GM19328 (cell line): ENCODE measurements around the gene TBC1D13.
"Not testable (repeated sequence)": the region's sequence is repeated elsewhere in the genome, so short reads cannot be mapped to it uniquely, and the experiment has no call there.

ENCODE experiments used
- ATAC-seq: cut with Tn5 transposase; IDR thresholded peaks from one replicate; pipeline ENCODE4 v1.9.1; 2021; ENCODE audit warnings: mild to moderate bottlenecking, moderate library complexity; ENCODE audit not compliant: unreplicated experiment

TBC1D13 gene

GRCh38 chr9:128781187-128782070 is 5.6 kb upstream of the TBC1D13 start:
- no peak for ATAC-seq

DNA sequence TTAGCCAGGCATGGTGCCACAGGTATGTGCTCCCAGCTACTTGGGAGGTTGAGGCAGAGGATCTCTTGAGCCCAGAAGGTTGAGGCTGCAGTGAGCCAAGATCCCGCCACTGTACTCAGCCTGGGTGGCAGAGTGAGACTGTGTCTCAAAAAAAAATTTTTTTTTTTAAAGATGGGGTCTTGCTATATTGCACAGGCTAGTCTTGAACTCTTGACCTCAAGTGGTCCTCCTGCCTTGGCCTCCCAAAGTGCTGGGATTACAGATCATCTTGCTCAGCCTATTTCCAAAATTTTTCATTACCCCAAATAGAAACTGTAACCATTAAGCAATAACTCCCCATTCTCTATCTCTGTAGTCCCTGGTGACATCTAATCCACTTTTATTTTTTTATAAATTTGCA is 4.4 kb upstream of the TBC1D13 start:
- ATAC-seq = no peak

- no peak for ATAC-seq
Observed at GRCh38 chr9:128785427-128785826, 1.6 kb upstream of the TBC1D13 start.

- ATAC-seq = no peak
Observed at GRCh38 chr9:128787659-128788058, 606 bp downstream of the TBC1D13 start.

- no peak for ATAC-seq
Observed at GRCh38 chr9:128788445-128788844, 1.4 kb downstream of the TBC1D13 start.

DNA sequence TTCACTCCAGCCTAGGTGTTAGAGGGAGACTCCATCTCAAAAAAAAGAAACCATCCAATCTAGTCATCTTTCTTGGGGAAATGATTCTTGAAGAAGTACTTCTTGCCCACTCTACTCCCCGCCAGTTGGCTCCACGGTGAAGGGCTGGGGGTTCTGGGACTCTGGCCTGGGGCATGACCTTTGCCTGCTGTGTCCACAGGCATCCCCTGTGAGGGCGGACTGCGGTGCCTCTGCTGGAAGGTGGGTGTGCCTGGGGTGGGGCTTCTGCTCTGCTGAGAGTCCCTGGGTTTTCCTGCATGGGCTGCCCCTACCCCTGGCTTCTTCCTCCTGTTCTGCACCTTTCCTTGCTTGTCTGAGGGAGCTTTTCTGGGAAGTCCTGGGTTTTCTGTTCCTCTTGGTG is 3.5 kb downstream of the TBC1D13 start:
- no peak for ATAC-seq

- ATAC-seq = no peak
Observed at GRCh38 chr9:128792134-128792533, 5.1 kb downstream of the TBC1D13 start.

DNA sequence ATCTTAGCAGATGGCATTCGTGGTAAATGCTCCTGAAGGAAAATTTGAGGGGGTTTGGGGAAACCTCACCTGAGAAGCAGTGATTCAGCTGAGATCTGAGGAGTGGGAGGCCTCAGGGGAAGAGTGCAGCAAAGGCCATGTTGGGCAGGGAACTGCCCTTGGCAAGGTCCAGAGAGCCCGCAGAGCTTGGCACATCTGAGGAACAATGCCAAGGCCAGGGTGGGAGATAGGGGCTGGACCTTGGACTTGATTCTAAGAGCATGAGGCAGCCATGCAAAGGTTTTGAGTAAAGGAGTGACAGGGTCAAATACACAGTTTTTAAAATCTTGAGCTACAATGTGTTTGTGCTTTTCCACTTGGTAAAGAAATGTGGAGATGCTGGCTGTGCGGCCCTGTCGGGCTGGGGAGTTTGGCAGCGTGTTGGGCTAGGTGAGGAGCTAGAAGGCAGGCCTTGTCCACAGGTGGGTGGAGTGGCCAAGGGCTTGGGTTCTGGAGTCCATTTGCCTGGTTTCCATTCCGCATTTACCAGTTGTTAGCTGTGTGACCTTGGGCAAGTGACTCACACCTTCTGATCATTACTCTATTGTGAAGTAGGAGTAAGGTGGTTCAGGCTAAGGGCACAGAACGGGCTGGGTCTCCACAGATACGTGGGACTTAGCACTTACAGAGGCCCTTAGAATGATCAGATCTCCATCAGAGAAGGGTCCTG is 6.1 kb downstream of the TBC1D13 start:
- ATAC-seq = no peak

DNA sequence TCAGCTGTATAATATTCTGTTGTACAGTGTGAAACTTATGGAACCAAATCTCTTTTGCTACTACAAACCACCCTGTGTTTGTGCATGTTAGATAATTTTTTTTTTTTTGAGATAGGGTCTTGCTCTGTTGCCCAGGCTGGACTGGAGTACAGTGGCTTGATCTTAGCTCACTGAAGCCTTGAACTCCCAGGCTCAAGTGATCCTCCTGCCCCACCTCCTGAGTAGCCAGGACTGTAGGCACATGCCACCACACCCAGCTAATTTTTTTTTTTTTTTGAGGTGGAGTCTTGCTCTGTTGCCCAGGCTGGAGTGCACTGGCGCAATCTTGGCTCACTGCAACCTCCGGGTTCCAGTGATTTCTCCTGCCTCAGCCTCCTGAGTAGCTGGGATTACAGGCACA is 7.9 kb downstream of the TBC1D13 start:
- not testable (repeated sequence) for ATAC-seq

GRCh38 chr9:128798896-128799295 is 11.8 kb downstream of the TBC1D13 start:
- ATAC-seq = no peak

GRCh38 chr9:128800061-128800460 is 13.0 kb downstream of the TBC1D13 start:
- ATAC-seq = no peak

GRCh38 chr9:128802482-128802881 is 15.4 kb downstream of the TBC1D13 start:
- ATAC-seq = no peak

DNA sequence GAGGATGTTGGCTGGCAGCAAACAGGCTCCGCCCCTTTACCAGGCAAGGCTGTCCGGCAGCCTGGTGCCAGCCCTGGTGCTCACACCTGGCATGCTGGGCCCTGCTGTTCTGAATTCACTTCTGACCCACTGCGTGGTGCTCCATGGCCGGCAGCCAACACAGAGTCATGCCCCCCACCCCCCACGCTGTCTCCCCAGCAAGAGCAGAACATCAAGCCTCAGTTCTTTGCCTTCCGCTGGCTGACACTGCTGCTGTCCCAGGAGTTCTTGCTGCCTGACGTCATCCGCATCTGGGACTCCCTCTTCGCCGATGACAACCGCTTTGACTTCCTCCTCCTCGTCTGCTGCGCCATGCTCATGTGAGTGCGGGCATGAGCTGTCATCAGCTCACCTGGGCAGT is 18.6 kb downstream of the TBC1D13 start:
- no peak for ATAC-seq

- ATAC-seq = no peak
Observed at GRCh38 chr9:128807827-128808226, 20.8 kb downstream of the TBC1D13 start.

DNA sequence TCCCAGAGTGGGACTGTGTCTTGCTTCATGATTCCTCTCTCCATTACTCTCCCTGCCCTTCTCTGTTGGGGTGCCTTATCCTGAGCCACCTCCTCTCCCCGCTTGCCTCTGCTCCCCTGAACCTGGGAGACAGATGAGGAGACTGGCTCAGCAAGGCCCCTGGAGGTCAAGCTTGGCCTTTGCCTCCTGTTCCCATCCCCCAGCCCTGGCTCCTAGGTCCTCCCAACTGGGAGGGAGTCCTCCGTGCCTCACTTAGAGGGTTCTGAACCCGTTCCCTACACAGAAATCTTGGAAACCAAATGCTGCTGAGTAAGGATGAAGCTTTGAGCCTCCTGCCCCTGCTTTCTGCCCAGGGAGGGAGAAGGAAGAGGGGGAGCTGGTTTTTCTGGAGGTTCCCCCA is 21.5 kb downstream of the TBC1D13 start:
- no peak for ATAC-seq

DNA sequence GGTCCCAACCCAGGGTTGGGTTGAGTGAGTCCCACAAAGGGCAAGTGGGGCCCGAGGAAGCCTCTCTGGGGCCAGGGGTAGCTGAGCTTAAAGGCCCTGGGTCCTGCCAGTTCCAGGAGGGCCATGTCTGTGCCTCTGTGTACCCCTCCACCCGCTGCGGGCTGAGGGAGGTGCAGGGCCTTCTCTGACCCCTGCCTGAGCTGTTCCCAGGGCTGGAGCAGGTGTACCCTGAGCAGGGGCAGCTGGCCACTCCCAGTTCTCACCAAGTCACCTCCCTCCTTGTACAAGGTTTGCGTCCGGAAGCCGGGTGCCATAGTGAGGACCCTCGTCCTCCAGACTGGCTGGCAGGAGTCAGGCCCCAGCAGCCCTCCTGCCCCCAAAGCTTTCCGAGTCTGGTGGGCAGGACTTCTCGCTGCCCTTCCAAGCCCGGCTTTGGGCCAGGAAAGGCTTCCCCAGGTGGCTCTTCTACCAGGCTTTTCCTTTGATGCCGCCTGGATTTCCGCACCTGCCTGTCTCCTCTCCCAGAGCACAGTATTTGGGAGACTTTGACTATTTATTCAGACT is 22.1 kb downstream of the TBC1D13 start:
- ATAC-seq = no peak

GRCh38 chr9:128809831-128810230 is 22.8 kb downstream of the TBC1D13 start:
- ATAC-seq = no peak

DNA sequence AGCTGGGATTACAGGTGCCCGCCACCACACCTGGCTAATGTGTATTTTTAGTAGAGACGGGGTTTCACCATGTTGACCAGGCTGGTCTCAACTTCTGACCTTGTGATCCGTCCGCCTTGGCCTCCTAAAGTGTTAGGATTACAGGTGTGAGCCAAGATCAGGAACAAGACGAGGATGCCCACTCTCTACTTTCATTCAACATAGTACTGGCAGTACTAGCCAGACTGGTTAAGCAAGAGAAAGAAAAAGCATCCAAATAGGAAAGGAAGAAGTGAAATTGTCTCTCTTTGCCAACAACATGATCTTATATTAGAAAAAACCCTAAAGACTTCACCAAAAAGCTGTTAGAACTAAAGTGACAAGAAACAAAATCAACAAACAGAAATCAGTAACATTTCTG is 23.8 kb downstream of the TBC1D13 start:
- ATAC-seq = no peak

- ATAC-seq = peak; percentile 83
Observed at GRCh38 chr9:128818099-128818838, 31.2 kb downstream of the TBC1D13 start, which contains the start of gene ENDOG. TSS of gene ENDOG (plus strand) at chr9:128818500. CDS start at chr9:128818685, 185 bp downstream.

- ATAC-seq = peak; percentile 16
Observed at GRCh38 chr9:128818839-128819715, 32.0 kb downstream of the TBC1D13 start.
